GM19099 (cell line): Measurements from ENCODE around the gene PRR19.

Experiments used
- POLR2A ChIP-seq: IDR thresholded peaks from 3 replicates; pipeline ENCODE4 v1.6.1; 2011; ENCODE audit warnings: low read depth; ENCODE audit not compliant: insufficient read length; ENCODE audit errors: extremely low read depth

The PRR19 gene

GRCh38 chr19:42357290-42357689 lies 55.4 kb downstream of the PRR19 start:
- no peak for TF ChIP-seq POLR2A
